Epithelial cell of alveolus of lung (primary cell): ENCODE data around the gene C21orf91. TPM values are rescaled to one million over a fixed set of nuclear protein-coding genes. Genes with fewer than 3 reads are reported as not detected.

Source experiments
- total RNA-seq: library from RNA; depleted of rRNA; stranded (reverse); fragments of >200 nt; gene quantifications from 2 replicates; pipeline ENCODE4 v1.2.1, GENCODE V29; 2015

C21orf91 gene
- 5.7 and 9.9 TPM in 2 replicates for total RNA-seq

DNA sequence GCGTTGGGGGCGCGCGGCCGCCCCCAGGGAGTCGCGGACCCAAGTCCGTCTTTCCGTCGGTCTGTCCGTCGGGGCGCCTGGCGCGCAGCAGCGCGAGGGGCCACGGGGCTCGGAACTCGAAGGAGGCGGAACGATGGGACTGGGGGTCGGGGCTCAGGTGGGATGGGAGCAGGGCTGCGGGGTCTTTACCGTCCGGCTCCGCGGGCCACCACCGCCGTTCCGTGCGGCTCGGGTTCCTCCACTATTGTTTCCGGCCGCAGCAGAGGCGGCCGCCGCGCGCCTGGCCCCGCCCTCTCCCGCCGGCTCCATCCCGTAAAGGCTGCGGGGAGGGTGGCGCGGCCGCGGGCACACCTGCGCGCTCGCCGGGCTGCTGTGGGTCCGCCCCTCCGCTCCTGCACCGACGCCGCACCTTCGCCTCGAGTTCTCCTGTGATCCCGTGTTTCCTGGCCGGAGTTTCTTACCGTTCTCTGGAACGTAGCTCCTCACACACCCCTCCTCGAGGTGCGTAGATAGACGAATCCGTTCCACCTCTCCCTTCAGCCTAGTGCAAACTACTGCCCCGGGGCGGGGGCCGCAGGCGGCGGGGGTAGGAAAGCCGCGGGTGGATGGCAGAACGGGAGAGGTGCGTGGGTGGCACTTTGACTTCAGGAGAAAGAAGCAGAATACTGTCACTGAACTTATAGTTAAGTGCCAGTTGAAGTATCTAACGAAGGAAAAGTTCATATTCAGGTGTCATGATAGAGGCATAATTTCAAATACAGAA, at the start of gene C21orf91:
Gene C21orf91, minus strand, starts transcription at position 243 of the 763 bp plus-strand sequence. CDS start 1,038 bp downstream, outside the sequence.

Other genes starting within 250 kb of the C21orf91 start
- gene BTG3, start 206.5 kb downstream of the C21orf91 start, total RNA-seq: 36.0 and 53.7 TPM in 2 replicates